Measurements from ENCODE around the gene THRA. TPM values are rescaled to one million over a fixed set of nuclear protein-coding genes. Genes with fewer than 3 reads are reported as not detected.

The THRA gene
- total RNA-seq, 1 donor from 2014 or later = 55.6 TPM

DNA sequence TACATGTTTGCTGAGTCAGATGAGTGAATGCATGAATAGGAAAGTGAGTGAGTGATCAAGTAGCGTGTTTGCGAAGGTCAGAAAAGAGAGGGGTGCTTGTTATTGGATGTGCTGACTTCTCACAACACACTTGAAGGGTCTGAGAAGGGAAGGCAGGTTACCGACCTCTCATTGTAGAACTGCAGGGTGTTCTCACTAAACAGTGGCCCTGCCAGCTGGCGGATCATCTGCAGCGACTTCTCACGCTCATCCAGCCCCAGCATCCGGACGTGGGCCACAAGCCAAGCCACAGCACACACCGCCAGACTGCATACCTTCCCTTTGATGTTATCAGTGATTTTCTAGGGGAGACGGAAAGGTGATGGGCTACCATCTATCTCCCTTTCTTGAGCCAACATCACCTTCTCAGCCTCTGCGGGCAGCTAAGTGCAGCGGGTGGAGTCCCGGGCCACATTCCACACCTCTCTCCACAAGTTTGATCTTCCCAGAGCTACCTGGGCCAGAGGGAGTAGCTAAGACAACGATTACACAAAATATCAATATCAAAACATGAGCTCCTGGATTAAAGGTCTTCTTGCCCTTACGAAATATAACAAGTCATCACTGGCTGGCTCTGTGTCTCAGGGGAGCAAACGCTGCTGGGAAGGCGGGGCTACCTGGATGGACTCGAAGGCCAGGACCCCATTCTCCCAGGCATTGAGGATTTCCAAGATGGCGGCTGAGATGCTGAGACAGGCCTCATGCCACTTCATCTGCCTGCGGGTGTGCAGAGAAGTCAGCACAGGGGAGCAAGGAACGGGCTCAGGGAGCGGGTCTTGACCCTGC lies 36.6 kb upstream of the THRA start:
- Histone ChIP-seq H3K27me3 (no peaks in the 10 kb centered on the region), H3K36me3 (peaks cover 72% of the 10 kb centered on the region), H3K9me3 (no peaks in the 10 kb centered on the region), H3K4me3 (no peak overlapping the region), H3K27ac (peak overlapping the region; percentile 59), H3K4me1 (peaks cover 55% of the 10 kb centered on the region)
- TF ChIP-seq, protein P1, sequence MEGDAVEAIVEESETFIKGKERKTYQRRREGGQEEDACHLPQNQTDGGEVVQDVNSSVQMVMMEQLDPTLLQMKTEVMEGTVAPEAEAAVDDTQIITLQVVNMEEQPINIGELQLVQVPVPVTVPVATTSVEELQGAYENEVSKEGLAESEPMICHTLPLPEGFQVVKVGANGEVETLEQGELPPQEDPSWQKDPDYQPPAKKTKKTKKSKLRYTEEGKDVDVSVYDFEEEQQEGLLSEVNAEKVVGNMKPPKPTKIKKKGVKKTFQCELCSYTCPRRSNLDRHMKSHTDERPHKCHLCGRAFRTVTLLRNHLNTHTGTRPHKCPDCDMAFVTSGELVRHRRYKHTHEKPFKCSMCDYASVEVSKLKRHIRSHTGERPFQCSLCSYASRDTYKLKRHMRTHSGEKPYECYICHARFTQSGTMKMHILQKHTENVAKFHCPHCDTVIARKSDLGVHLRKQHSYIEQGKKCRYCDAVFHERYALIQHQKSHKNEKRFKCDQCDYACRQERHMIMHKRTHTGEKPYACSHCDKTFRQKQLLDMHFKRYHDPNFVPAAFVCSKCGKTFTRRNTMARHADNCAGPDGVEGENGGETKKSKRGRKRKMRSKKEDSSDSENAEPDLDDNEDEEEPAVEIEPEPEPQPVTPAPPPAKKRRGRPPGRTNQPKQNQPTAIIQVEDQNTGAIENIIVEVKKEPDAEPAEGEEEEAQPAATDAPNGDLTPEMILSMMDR (IDR thresholded peaks at IDR 0.05) = no peak
- ATAC-seq (no peak), DNase-seq (no peak)
- intact Hi-C loops (cut with DNase I) = no loop called here

DNA sequence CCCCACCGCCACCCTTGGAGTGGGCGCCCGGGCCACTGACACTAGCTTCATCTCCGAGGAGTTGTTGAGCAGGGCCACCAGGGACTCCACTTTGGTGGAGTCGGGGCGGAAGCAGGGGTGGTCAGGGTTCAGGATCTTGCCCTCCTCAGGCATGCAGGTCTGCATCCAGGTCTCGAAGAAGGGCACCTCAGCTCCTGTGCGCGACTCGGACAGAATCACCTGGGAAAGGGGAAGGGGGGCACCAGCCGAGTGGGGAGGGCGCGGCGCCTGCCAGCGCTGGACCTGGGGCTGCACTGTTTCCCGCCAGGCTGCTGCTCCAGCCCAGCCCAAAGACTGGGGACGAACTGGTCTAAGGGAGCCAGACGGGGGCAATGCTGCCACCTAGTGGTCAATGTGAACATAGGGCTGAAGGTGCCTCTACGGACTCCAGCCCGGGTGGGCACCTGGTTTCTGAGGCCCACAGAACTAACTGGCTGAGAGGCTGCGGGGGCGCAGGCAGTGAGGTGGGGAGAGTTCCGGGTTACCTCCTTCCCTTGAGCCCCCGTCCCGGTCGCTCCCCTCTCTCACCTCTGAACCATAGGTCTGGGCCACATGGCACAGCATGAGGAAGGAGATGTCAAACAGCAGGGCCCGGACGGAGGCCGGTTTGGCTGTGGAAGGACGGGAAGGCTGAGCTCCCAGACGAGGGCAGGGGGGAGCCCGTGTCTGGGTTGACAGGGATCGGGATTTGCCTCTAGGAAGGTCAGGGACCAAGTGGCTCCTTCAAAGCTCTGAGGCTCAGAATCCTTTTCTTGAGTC lies 35.8 kb upstream of the THRA start:
- H3K27me3 ChIP-seq = no peaks in the 10 kb centered on the region
- TF ChIP-seq, protein P1 (IDR thresholded peaks at IDR 0.05) = peak; percentile 95
- peaks cover 73% of the 10 kb centered on the region for H3K36me3 ChIP-seq
- peaks cover 47% of the 10 kb centered on the region for H3K4me1 ChIP-seq
- DNase-seq = peak; percentile 86
- H3K27ac ChIP-seq = no peak overlapping the region
- H3K4me3 ChIP-seq = no peak overlapping the region
- ATAC-seq = peak; percentile 90
- intact Hi-C loops (cut with DNase I) = no loop called here
- H3K9me3 ChIP-seq = no peaks in the 10 kb centered on the region

DNA sequence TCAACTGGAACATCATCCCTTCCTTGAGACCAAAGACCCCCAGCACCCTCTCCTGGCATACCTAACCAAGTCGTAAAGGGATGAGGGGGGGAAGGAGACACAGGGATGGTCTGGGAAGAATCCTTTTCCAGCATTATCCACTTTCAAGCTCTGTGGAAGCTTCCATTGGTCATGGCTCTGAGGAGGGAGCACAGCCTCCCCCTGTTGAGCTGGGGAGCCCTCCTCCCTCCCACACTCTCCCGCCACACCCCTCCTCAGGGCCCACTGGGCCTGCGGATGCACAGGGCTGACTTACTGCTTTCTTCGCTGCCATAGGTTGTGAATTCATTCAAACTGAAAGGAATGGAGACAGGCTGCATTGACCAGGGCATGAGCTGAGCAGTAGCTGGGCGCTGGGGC lies 35.2 kb upstream of the THRA start:
- Histone ChIP-seq H3K27ac (no peak overlapping the region), H3K9me3 (no peaks in the 10 kb centered on the region), H3K4me3 (no peak overlapping the region), H3K36me3 (peaks cover 75% of the 10 kb centered on the region), H3K4me1 (peaks cover 44% of the 10 kb centered on the region), H3K27me3 (no peaks in the 10 kb centered on the region)
- TF ChIP-seq, protein P1 (IDR thresholded peaks at IDR 0.05) = no peak
- no peak for ATAC-seq
- DNase-seq = no peak
- intact Hi-C loops (cut with DNase I) = no loop called here

DNA sequence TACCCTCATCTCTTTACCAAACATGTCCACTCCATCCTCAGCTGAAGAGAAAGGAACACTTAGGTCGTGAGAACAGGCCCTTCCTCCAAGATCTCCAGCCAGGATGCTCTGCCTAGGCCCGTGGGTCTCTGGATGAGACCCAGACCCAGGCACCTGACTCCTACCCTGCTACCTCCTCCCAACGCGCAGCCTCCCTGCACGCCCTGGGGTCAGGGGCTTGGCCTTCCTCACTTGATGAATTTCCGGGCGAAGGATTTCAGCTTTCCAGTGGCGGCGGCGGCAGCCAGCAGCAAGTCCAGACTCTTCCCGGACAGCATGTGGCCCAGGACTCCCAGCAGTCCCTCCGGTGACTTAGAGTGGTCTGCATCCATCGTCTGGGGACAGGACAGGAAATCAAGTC lies 34.2 kb upstream of the THRA start:
- intact Hi-C loops (cut with DNase I) = no loop called here
- TF ChIP-seq, protein P1 (IDR thresholded peaks at IDR 0.05) = no peak
- peaks cover 34% of the 10 kb centered on the region for H3K4me1 ChIP-seq
- peaks cover 79% of the 10 kb centered on the region for H3K36me3 ChIP-seq
- ATAC-seq = no peak
- H3K4me3 ChIP-seq = no peak overlapping the region
- no peaks in the 10 kb centered on the region for H3K27me3 ChIP-seq
- no peak for DNase-seq
- no peak overlapping the region for H3K27ac ChIP-seq
- H3K9me3 ChIP-seq = no peaks in the 10 kb centered on the region

DNA sequence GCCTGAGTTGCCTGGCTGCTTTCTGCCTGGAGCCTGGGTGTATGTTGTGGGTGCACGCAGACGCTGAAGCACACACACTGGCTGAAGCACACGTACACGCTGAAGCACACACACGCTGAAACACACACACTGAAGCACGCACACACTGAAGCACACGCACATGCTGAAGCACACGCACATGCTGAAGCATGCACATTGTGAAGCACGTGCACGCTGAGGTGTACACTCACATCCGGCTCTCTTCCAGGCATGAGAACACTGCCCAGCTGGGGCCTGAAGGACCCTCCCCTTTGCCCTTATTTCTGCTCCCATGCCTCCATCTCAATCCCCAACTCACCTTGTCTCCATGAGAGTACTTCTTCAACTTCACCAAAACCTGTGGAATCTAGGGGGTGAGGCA lies 31.1 kb upstream of the THRA start:
- H3K27ac ChIP-seq = no peak overlapping the region
- H3K27me3 ChIP-seq = no peaks in the 10 kb centered on the region
- H3K9me3 ChIP-seq = no peaks in the 10 kb centered on the region
- TF ChIP-seq, protein P1 (IDR thresholded peaks at IDR 0.05) = no peak
- H3K4me1 ChIP-seq = peaks cover 6% of the 10 kb centered on the region
- peaks cover 83% of the 10 kb centered on the region for H3K36me3 ChIP-seq
- DNase-seq (no peak), ATAC-seq (no peak)
- intact Hi-C loops (cut with DNase I) = no loop called here
- no peak overlapping the region for H3K4me3 ChIP-seq
